ENCODE data around the gene RBP4.
"Not testable (repeated sequence)": the region's sequence is repeated elsewhere in the genome, so short reads cannot be mapped to it uniquely, and the experiment has no call there.

RBP4 gene

DNA sequence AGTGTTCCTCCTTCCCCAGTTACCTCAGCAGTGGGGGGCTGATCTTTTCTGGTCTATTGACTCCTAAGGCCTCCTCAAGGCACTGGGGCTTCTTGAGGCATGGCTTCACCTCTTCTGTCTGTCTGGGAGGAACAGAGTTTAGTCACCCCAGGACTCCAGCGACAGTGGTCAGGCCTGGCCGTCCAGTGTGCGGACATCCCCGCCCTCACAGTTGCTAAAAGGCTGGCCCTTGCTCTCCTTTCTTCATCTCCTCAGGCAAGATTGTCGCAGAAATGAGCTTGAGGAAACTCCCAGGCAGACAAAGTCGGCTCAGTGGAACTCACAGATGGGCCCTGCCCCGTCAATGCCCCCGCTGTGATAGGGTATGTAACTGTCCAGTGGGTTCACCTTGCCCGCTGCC is 41.5 kb downstream of the RBP4 start:
- Histone ChIP-seq H3K27ac (ENCODE audit: low read length) (no peak overlapping the region), H3K4me3 (ENCODE audit: low read length) (no peak overlapping the region), H3K9ac (ENCODE audit: low read depth, low read length) (no peak overlapping the region), H3K9me3 (ENCODE audit: insufficient read depth, low read depth, low read length) (no peaks in the 10 kb centered on the region), H3K27me3 (ENCODE audit: insufficient read depth, low read length) (peaks cover 32% of the 10 kb centered on the region), H3K36me3 (ENCODE audit: insufficient read depth, low read depth, low read length) (no peaks in the 10 kb centered on the region), H3K4me1 (ENCODE audit: insufficient read depth, low read length) (no peaks in the 10 kb centered on the region)

DNA sequence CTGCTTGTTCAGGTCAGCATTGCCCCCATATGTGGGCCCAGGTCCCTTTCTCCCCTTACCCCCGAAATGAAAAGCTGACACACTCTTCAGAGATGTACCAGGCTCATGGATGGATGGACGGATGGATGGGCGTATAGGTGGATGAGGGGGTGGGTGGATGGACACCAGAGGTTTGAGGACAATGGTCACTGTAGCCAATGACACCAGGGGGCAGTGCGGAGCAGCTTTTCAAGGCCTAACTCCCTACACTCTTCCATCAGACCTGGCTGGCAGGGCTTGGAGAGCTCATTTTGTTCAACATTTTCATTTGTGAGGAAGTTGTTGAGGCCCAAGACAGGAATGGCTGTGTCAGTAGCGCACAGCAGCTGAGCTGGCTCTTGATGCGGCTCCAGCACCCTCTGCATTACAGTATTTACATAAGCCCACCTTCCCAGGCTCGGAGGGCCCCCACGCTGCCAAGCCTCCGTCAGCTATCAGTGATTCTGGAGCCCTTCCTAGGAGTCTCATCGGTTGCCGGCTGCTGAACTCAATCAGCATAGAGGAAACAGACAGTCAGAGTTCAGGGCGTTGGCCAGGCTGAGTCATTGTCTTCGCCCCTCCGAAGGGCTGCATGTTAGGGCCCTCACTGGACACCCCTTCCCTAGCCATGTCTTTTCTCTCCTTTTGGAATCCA is 46.1 kb downstream of the RBP4 start:
- H3K4me1 ChIP-seq (ENCODE audit: insufficient read depth, low read length) = no peaks in the 10 kb centered on the region
- no peaks in the 10 kb centered on the region; the same call in 1 of the 2 replicates for H3K27me3 ChIP-seq (ENCODE audit: insufficient read depth, low read length)
- H3K36me3 ChIP-seq (ENCODE audit: insufficient read depth, low read depth, low read length) = no peaks in the 10 kb centered on the region
- no peak overlapping the region for H3K9ac ChIP-seq (ENCODE audit: low read depth, low read length)
- no peaks in the 10 kb centered on the region for H3K9me3 ChIP-seq (ENCODE audit: insufficient read depth, low read depth, low read length)
- H3K4me3 ChIP-seq (ENCODE audit: low read length) = no peak overlapping the region
- no peak overlapping the region for H3K27ac ChIP-seq (ENCODE audit: low read length)

GRCh38 chr10:93554316-93554663 is 46.7 kb downstream of the RBP4 start:
- no peaks in the 10 kb centered on the region; the same call in 1 of the 2 replicates for H3K27me3 ChIP-seq (ENCODE audit: insufficient read depth, low read length)
- no peaks in the 10 kb centered on the region for H3K36me3 ChIP-seq (ENCODE audit: insufficient read depth, low read depth, low read length)
- H3K9ac ChIP-seq (ENCODE audit: low read depth, low read length) = no peak overlapping the region
- no peak overlapping the region for H3K4me3 ChIP-seq (ENCODE audit: low read length)
- no peaks in the 10 kb centered on the region for H3K9me3 ChIP-seq (ENCODE audit: insufficient read depth, low read depth, low read length)
- no peak overlapping the region for H3K27ac ChIP-seq (ENCODE audit: low read length)
- no peaks in the 10 kb centered on the region for H3K4me1 ChIP-seq (ENCODE audit: insufficient read depth, low read length)

- Histone ChIP-seq H3K36me3 (ENCODE audit: insufficient read depth, low read depth, low read length) (no peaks in the 10 kb centered on the region), H3K4me3 (ENCODE audit: low read length) (no peak overlapping the region), H3K9ac (ENCODE audit: low read depth, low read length) (no peak overlapping the region), H3K4me1 (ENCODE audit: insufficient read depth, low read length) (no peaks in the 10 kb centered on the region), H3K27ac (ENCODE audit: low read length) (no peak overlapping the region), H3K9me3 (ENCODE audit: insufficient read depth, low read depth, low read length) (no peaks in the 10 kb centered on the region), H3K27me3 (ENCODE audit: insufficient read depth, low read length) (no peaks in the 10 kb centered on the region; the same call in 1 of the 2 replicates)
Observed at GRCh38 chr10:93553482-93554315, 47.3 kb downstream of the RBP4 start.

- H3K9me3 ChIP-seq (ENCODE audit: insufficient read depth, low read depth, low read length) = no peaks in the 10 kb centered on the region
- H3K27me3 ChIP-seq (ENCODE audit: insufficient read depth, low read length) = no peaks in the 10 kb centered on the region
- H3K4me3 ChIP-seq (ENCODE audit: low read length) = no peak overlapping the region
- no peak overlapping the region for H3K27ac ChIP-seq (ENCODE audit: low read length)
- no peaks in the 10 kb centered on the region for H3K36me3 ChIP-seq (ENCODE audit: insufficient read depth, low read depth, low read length)
- no peaks in the 10 kb centered on the region for H3K4me1 ChIP-seq (ENCODE audit: insufficient read depth, low read length)
- no peak overlapping the region for H3K9ac ChIP-seq (ENCODE audit: low read depth, low read length)
Observed at GRCh38 chr10:93552780-93553179, 48.3 kb downstream of the RBP4 start.

- H3K9ac ChIP-seq (ENCODE audit: low read depth, low read length) = no peak overlapping the region
- no peaks in the 10 kb centered on the region; the same call in 1 of the 2 replicates for H3K27me3 ChIP-seq (ENCODE audit: insufficient read depth, low read length)
- H3K27ac ChIP-seq (ENCODE audit: low read length) = no peak overlapping the region
- no peaks in the 10 kb centered on the region for H3K9me3 ChIP-seq (ENCODE audit: insufficient read depth, low read depth, low read length)
- no peak overlapping the region for H3K4me3 ChIP-seq (ENCODE audit: low read length)
- no peaks in the 10 kb centered on the region for H3K36me3 ChIP-seq (ENCODE audit: insufficient read depth, low read depth, low read length)
- H3K4me1 ChIP-seq (ENCODE audit: insufficient read depth, low read length) = no peaks in the 10 kb centered on the region
Observed at GRCh38 chr10:93550606-93551005, 50.4 kb downstream of the RBP4 start.

DNA sequence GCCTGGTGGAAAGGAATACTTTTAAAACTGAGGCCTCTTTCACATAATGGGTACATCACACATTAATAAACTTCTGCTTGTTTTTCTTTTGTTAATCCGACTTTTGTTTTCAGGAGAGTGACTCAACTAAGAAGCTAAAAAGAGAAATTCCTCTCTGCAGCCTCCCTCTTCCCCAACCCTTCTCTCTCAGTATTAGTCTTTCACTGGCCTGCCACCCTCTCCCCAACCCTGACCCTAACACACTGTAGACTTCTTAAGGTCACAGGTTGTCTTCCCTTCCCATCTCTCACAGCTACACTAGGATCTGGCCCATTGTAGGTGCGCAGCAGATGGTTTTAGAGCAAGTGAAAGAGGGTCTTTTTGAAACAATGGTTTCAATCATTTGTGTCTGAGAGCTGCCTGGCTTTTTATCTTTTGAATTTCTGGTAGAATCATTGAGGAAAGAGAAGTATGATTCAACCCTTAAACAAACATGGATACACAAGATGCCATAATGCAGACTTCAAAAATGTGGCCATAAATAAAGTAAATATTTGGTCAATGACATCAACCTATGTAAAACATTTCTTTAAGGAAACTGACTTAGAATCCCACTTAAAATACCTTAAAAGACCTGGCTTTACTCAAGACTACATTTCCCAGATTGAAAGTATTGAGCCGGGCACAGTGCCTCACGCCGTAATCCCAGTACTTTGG is 52.5 kb downstream of the RBP4 start:
- no peaks in the 10 kb centered on the region for H3K9me3 ChIP-seq (ENCODE audit: insufficient read depth, low read depth, low read length)
- no peaks in the 10 kb centered on the region for H3K36me3 ChIP-seq (ENCODE audit: insufficient read depth, low read depth, low read length)
- no peaks in the 10 kb centered on the region for H3K4me1 ChIP-seq (ENCODE audit: insufficient read depth, low read length)
- H3K4me3 ChIP-seq (ENCODE audit: low read length) = no peak overlapping the region
- no peaks in the 10 kb centered on the region; the same call in 1 of the 2 replicates for H3K27me3 ChIP-seq (ENCODE audit: insufficient read depth, low read length)
- H3K9ac ChIP-seq (ENCODE audit: low read depth, low read length) = no peak overlapping the region
- no peak overlapping the region for H3K27ac ChIP-seq (ENCODE audit: low read length)

GRCh38 chr10:93547522-93547921 is 53.5 kb downstream of the RBP4 start:
- Histone ChIP-seq H3K9ac (ENCODE audit: low read depth, low read length) (no peak overlapping the region), H3K4me1 (ENCODE audit: insufficient read depth, low read length) (no peaks in the 10 kb centered on the region), H3K4me3 (ENCODE audit: low read length) (no peak overlapping the region), H3K36me3 (ENCODE audit: insufficient read depth, low read depth, low read length) (no peaks in the 10 kb centered on the region), H3K27me3 (ENCODE audit: insufficient read depth, low read length) (peaks cover 3% of the 10 kb centered on the region), H3K27ac (ENCODE audit: low read length) (no peak overlapping the region), H3K9me3 (ENCODE audit: insufficient read depth, low read depth, low read length) (no peaks in the 10 kb centered on the region)

DNA sequence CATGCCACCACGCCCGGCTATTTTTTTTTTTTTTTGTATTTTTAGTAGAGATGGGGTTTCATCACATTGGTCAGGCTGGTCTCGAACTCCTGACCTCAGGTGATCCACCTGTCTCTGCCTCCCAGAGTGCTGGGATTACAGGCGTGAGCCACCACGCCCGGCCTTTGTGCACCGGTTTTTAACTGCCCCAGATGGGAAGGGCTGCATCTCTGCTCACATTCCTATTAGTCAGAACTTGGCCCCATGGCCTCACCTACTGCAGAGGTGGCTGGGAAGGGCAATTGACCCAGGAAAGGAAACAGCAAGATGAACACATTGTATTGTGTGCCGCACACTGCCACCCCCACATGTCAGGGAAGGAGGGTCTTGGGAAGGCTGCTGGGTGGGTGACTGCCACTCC is 54.0 kb downstream of the RBP4 start:
- not testable (repeated sequence) for H3K27me3 ChIP-seq (ENCODE audit: insufficient read depth, low read length); H3K27ac ChIP-seq (ENCODE audit: low read length); H3K4me1 ChIP-seq (ENCODE audit: insufficient read depth, low read length); H3K36me3 ChIP-seq (ENCODE audit: insufficient read depth, low read depth, low read length); H3K9me3 ChIP-seq (ENCODE audit: insufficient read depth, low read depth, low read length); H3K4me3 ChIP-seq (ENCODE audit: low read length); H3K9ac ChIP-seq (ENCODE audit: low read depth, low read length)

DNA sequence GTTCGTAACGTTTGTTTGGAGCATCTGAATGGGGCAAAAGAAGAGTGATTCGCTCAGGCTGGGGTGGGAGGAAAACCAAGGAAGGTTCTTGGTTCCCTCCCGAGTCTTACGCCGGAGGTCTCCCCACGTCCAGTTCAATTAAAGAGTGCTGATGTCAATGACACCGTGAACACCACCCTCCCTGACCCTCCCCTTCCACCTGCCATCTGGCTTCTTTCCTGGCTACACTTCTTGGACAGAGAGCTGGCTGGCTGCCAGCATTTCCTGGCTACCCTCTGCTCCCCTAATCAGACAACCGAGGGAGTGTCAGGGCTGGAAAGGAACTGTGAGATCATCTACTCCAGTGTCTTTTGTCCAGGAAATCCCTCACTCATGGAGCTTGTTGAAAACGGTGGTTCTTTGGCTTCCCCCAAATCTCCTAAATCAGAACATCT is 58.7 kb downstream of the RBP4 start:
- H3K36me3 ChIP-seq (ENCODE audit: insufficient read depth, low read depth, low read length) = no peaks in the 10 kb centered on the region
- H3K9ac ChIP-seq (ENCODE audit: low read depth, low read length) = no peak overlapping the region
- H3K27me3 ChIP-seq (ENCODE audit: insufficient read depth, low read length) = peaks cover 7% of the 10 kb centered on the region
- H3K27ac ChIP-seq (ENCODE audit: low read length) = no peak overlapping the region
- H3K4me3 ChIP-seq (ENCODE audit: low read length) = no peak overlapping the region
- no peaks in the 10 kb centered on the region for H3K4me1 ChIP-seq (ENCODE audit: insufficient read depth, low read length)
- H3K9me3 ChIP-seq (ENCODE audit: insufficient read depth, low read depth, low read length) = no peaks in the 10 kb centered on the region

Data from iPS-20b (cell line).